ENCODE measurements around the gene XBP1. TPM values are rescaled to one million over a fixed set of nuclear protein-coding genes. Genes with fewer than 3 reads are reported as not detected.
"Not testable (repeated sequence)": the region's sequence is repeated elsewhere in the genome, so short reads cannot be mapped to it uniquely, and the experiment has no call there.

Gene XBP1
- total RNA-seq, 1 donor from 2014 or later = 133 TPM

DNA sequence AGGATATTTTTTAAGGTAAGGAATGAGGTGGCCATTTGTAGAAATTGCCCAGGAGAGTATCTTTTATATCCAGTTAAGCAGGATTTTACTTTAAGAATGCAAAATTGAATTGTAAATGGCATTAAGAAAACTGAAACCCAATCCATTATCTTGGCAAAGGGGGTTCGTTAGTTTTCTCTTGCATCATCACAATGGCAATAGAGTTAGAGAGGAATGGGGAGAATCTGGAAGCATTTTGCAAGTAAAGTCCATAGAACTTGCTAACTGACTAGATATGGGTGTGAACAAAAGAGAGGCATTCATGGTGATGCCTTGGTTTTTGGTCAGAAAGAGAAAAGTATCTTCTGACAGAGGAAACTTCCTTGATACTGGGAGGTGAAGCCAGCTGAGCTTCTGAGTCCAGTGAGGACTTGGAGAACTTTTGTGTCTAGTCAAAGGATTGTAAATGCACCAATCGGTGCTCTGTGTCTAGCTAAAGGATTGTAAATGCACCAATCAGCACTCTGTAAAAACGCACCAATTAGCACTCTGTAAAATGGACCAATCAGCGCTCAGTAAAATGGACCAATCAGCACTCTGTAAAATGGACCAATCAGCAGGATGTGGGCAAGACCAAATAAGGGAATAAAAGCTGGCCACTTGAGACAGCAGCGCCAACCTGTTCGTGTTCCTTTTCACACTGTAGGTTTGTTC is 31.5 kb downstream of the XBP1 start:
- Mint-ChIP-seq H3K9me3 (no peaks in the 10 kb centered on the region), H3K4me3 (no peak overlapping the region), H3K36me3 (ENCODE audit: low read depth) (peaks cover 6% of the 10 kb centered on the region), H3K4me1 (peaks cover 8% of the 10 kb centered on the region), H3K27ac (no peak overlapping the region), H3K27me3 (peaks cover 9% of the 10 kb centered on the region)
- intact Hi-C loops (cut with micrococcal nuclease) = no loop called here
- peak; percentile 59 for DNase-seq

DNA sequence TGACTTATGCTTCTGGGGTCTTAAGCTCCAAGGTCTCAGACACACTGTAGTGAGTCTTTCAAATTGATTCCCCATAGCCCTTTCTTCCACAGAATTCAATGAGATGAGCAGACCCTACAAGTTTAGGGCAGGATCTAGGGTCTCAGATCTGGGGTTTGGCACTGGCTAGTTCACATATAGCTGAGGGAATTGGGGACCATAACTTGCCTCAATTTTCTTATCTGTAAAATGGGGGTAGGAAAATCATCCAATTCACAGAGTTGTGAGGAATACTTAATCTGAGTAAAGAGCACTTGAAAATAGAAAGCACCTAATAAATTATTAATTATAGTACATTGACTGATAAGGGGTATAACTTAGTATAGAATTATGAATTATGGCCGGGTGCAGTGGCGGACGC is 33.7 kb downstream of the XBP1 start:
- Mint-ChIP-seq H3K27me3 (peaks cover 9% of the 10 kb centered on the region), H3K27ac (no peak overlapping the region), H3K9me3 (peaks cover 3% of the 10 kb centered on the region), H3K4me1 (no peaks in the 10 kb centered on the region), H3K4me3 (no peak overlapping the region), H3K36me3 (ENCODE audit: low read depth) (no peaks in the 10 kb centered on the region)
- DNase-seq = no peak
- intact Hi-C loops (cut with micrococcal nuclease) = no loop called here

DNA sequence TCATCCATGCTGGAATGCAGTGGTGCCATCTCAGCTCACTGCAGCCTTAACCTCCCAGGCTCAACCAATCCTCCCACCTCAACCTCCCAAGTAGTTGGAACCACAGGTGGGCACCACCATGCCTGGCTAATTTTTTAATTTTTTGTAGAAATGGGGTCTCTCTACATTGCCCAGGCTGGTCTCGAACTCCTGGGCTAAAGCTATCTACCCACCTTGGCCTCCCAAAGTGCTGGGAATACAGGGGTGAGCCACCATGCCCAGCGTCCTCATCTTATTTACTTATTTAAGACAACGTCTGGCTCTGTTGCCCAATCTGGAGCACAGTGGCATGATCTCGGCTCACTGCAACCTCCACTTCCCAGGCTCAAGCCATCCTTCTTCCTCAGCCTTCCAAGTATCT is 38.4 kb downstream of the XBP1 start:
- intact Hi-C loops (cut with micrococcal nuclease); H3K27ac Mint-ChIP-seq; H3K4me1 Mint-ChIP-seq; H3K36me3 Mint-ChIP-seq (ENCODE audit: low read depth); H3K27me3 Mint-ChIP-seq; DNase-seq; H3K9me3 Mint-ChIP-seq; H3K4me3 Mint-ChIP-seq: not testable (repeated sequence)

DNA sequence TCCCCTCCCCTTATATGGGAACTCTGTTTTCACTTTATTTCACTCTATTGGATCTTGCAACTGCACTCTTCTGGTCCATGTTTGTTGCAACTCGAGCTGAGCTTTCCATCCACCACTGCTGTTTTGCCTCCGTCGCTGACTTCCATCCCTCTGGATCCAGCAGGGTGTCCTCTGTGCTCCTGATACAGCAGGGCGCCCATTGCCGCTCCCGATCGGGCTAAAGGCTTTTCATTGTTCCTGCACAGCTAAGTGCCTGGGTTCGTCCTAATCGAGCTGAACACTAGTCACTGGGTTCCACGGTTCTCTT is 39.0 kb downstream of the XBP1 start:
- peaks cover 4% of the 10 kb centered on the region for H3K27me3 Mint-ChIP-seq
- no peak for DNase-seq
- H3K27ac Mint-ChIP-seq = no peak overlapping the region
- H3K9me3 Mint-ChIP-seq = peaks cover 3% of the 10 kb centered on the region
- no peak overlapping the region for H3K4me3 Mint-ChIP-seq
- H3K36me3 Mint-ChIP-seq (ENCODE audit: low read depth) = peaks cover 2% of the 10 kb centered on the region
- peaks cover 4% of the 10 kb centered on the region for H3K4me1 Mint-ChIP-seq
- intact Hi-C loops (cut with micrococcal nuclease) = no loop called here

DNA sequence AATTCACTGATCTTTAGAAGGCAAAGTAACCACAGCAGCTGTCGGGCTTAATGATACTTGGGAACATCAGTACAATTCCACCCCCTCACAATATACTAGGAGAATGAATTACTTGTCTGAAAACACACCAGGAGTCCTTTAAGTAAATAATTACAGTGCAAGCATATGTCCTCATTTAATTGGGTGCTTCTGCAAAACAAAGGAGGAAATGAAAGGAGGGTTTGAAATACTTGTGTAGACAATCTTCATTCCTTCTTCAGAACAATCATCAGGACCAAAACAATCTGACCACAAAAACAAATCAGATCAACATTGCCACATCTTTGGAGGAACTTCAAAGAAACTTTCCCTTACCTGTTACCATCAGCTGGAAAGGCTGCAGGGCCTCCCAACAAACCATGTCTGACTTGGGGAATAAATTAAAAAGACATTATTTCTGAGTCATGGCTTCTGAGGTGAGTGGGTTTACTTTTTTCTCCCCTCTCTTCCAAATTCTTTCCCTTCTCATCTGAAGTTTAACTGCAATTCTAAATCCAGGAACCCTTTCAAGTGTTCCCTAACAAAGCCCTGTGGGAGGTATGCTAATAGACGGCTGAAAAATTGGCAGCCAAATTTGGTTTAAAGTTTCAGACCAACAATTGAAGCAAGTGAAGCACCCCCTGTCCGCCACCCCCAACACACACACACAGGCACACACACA is 40.4 kb downstream of the XBP1 start:
- Mint-ChIP-seq H3K36me3 (ENCODE audit: low read depth) (peaks cover 2% of the 10 kb centered on the region), H3K4me1 (peaks cover 4% of the 10 kb centered on the region), H3K27ac (no peak overlapping the region), H3K4me3 (no peak overlapping the region), H3K27me3 (peaks cover 3% of the 10 kb centered on the region), H3K9me3 (peaks cover 3% of the 10 kb centered on the region)
- intact Hi-C loops (cut with micrococcal nuclease) = no loop called here
- DNase-seq = no peak

DNA sequence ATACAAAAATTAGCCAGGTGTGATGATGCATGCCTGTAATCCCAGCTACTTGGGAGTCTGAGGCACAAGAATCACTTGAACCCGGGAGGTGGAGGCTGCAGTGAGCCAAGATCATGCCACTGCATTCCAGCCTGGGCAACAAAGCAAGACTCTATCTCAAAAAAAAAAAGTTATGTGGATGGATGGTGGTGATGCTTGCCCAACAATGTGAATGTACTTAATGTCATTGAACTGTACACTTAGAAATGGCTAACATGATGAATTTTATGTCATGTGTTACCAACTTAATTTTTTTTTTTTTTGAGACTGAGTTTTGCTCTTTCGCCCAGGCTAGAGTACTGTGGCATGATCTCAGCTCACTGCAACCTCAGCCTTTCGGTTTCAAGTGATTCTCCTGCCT is 45.9 kb downstream of the XBP1 start:
- H3K9me3 Mint-ChIP-seq; intact Hi-C loops (cut with micrococcal nuclease); H3K4me3 Mint-ChIP-seq; H3K27me3 Mint-ChIP-seq; H3K27ac Mint-ChIP-seq; DNase-seq; H3K4me1 Mint-ChIP-seq: not testable (repeated sequence)
- peaks cover 21% of the 10 kb centered on the region for H3K36me3 Mint-ChIP-seq (ENCODE audit: low read depth)

DNA sequence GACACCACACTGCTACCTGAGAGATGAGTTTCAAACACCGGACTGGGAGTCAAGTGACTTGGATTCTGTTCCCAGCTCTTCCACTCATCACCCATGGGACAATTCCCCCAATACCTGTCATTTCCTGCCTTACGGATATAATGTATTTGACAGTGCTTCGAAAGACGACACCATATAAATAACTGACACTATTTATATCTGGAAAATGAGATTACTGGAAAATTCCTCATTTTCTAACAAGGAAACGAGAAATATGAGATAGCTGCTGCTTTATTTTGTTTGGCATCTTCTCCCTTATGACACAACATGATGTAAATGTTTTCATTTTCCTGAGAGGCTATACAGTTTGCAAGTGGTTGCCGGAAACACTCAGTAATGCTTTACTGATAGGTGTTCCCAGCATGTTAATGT is 49.9 kb downstream of the XBP1 start:
- peaks cover 9% of the 10 kb centered on the region for H3K4me1 Mint-ChIP-seq

More for the DNA sequence above, 49.9 kb downstream of the XBP1 start:
- DNase-seq = no peak
- Mint-ChIP-seq H3K27ac (no peak overlapping the region), H3K9me3 (no peaks in the 10 kb centered on the region), H3K36me3 (ENCODE audit: low read depth) (peaks cover 43% of the 10 kb centered on the region), H3K4me3 (no peak overlapping the region), H3K27me3 (no peaks in the 10 kb centered on the region)
- intact Hi-C loops (cut with micrococcal nuclease) = no loop called here

Other genes starting within 250 kb of the XBP1 start
- 1.3 and 2.2 TPM in 2 replicates for gene TTC28, start 120.7 kb downstream of the XBP1 start, total RNA-seq
- 29.8 and 32.7 TPM in 2 replicates for gene CHEK2, start 58.7 kb downstream of the XBP1 start, total RNA-seq
- 12.8 and 14.1 TPM in 2 replicates for gene HSCB, start 58.5 kb downstream of the XBP1 start, total RNA-seq
- gene CCDC117, start 27.9 kb downstream of the XBP1 start, total RNA-seq = 41.2 and 47.7 TPM in 2 replicates
- gene ZNRF3, start 83.0 kb upstream of the XBP1 start, total RNA-seq = 2.0 and 2.3 TPM in 2 replicates